ENCODE results near the gene ANKRD44. TPM values are rescaled to one million over a fixed set of nuclear protein-coding genes. Genes with fewer than 3 reads are reported as not detected.

Gene ANKRD44
- total RNA-seq, 4 donors from 2014 or later = 9.1 to 20.8 (median 14.9) TPM

GRCh38 chr2:197339496-197340220 is 29.1 kb upstream of the ANKRD44 start:
- TF ChIP-seq, protein P1, sequence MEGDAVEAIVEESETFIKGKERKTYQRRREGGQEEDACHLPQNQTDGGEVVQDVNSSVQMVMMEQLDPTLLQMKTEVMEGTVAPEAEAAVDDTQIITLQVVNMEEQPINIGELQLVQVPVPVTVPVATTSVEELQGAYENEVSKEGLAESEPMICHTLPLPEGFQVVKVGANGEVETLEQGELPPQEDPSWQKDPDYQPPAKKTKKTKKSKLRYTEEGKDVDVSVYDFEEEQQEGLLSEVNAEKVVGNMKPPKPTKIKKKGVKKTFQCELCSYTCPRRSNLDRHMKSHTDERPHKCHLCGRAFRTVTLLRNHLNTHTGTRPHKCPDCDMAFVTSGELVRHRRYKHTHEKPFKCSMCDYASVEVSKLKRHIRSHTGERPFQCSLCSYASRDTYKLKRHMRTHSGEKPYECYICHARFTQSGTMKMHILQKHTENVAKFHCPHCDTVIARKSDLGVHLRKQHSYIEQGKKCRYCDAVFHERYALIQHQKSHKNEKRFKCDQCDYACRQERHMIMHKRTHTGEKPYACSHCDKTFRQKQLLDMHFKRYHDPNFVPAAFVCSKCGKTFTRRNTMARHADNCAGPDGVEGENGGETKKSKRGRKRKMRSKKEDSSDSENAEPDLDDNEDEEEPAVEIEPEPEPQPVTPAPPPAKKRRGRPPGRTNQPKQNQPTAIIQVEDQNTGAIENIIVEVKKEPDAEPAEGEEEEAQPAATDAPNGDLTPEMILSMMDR (IDR thresholded peaks at IDR 0.05) = no peak
- TF ChIP-seq POLR2A (IDR thresholded peaks at IDR 0.05) = no peak
- WGBS, 2 donors = 69% methylated on average over 7 of the region's 7 CpGs
- no peak overlapping the region for H3K4me3 ChIP-seq (ENCODE audit: low read depth, poor library complexity, severe bottlenecking)
- DNase-seq (ENCODE audit: low spot score in 2 of 2) = no peak
- intact Hi-C loops (cut with DNase I; ENCODE audit: low total_unique reads) = no loop called here

GRCh38 chr2:197339016-197339415 is 28.4 kb upstream of the ANKRD44 start:
- TF ChIP-seq POLR2A (IDR thresholded peaks at IDR 0.05) = no peak
- TF ChIP-seq, protein P1 (IDR thresholded peaks at IDR 0.05) = no peak
- intact Hi-C loops (cut with DNase I; ENCODE audit: low total_unique reads) = no loop called here
- WGBS, 2 donors = 77 to 81% methylated on average over 8 of the region's 8 CpGs
- no peak overlapping the region for H3K4me3 ChIP-seq (ENCODE audit: low read depth, poor library complexity, severe bottlenecking)
- no peak for DNase-seq (ENCODE audit: low spot score in 2 of 2)

GRCh38 chr2:197332641-197333040 is 22.1 kb upstream of the ANKRD44 start:
- H3K4me3 ChIP-seq (ENCODE audit: low read depth, poor library complexity, severe bottlenecking) = no peak overlapping the region
- TF ChIP-seq, protein P1 (IDR thresholded peaks at IDR 0.05) = no peak
- no peak for TF ChIP-seq POLR2A (IDR thresholded peaks at IDR 0.05)
- DNase-seq (ENCODE audit: low spot score in 2 of 2) = no peak
- WGBS, 2 donors = 86 to 87% methylated on average over 2 of the region's 2 CpGs
- intact Hi-C loops (cut with DNase I; ENCODE audit: low total_unique reads) = no loop called here

DNA sequence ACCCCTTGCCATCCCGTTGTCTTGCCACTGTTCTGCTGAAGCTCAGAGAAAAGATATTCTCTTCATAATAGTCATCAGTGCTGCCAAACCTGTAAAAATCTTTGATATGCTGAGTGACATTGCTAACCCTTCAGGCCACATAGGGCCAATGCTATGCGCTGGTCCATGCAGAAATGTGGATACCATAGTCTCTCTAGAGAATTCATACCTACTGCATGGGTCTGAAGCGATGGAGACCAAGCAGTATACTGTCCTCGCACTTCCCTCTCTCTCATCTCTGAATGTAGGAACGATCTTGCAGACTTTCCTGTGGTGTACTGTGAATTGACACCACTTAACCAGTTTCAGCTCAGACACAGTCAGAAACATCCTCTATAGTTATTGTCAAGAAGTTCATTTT is 17.9 kb upstream of the ANKRD44 start:
- H3K4me3 ChIP-seq (ENCODE audit: low read depth, poor library complexity, severe bottlenecking) = no peak overlapping the region
- WGBS, 2 donors = 83 to 89% methylated on average over 5 of the region's 5 CpGs
- intact Hi-C loops (cut with DNase I; ENCODE audit: low total_unique reads) = no loop called here
- TF ChIP-seq POLR2A (IDR thresholded peaks at IDR 0.05) = no peak
- TF ChIP-seq, protein P1 (IDR thresholded peaks at IDR 0.05) = no peak
- DNase-seq (ENCODE audit: low spot score in 2 of 2) = no peak

DNA sequence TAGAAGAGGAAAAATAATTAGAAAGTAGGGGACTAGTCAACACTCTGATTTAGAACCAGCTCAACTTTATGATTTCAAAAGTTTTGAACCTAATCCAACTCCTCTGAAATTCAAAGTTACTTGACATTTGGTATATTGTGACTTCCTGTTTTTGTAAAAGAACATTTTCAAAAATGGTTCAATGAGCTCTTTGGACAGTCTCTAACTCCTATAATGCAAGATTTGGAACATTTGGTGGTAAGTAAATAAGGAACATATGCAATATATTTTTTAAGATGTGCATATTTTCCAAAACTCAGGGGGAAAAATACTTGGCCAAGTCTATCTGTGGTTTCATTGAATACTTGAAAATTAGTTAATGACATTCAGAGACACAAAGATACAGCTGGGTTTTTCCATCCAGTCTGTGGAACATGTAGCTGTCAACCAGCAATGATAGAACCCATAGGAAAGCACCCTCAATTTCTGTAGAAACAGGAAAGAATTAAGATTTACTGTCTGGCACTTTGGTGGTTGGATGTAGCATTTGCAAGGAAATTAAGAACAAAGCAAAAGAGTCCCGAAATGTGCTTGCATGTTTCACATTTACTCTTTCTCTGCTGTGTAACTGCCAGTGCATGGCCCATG is 17.0 kb upstream of the ANKRD44 start:
- no peak for TF ChIP-seq POLR2A (IDR thresholded peaks at IDR 0.05)
- TF ChIP-seq, protein P1 (IDR thresholded peaks at IDR 0.05) = no peak
- no peak overlapping the region for H3K4me3 ChIP-seq (ENCODE audit: low read depth, poor library complexity, severe bottlenecking)
- WGBS, 2 donors = 33 to 36% methylated on average over 1 of the region's 1 CpG
- intact Hi-C loops (cut with DNase I; ENCODE audit: low total_unique reads) = no loop called here
- no peak for DNase-seq (ENCODE audit: low spot score in 2 of 2)
